Measurements from ENCODE around the gene KRTAP13-1. TPM values are rescaled to one million over a fixed set of nuclear protein-coding genes. Genes with fewer than 3 reads are reported as not detected.
A peak's percentile ranks its signal among the peaks of the same experiment; 100 is the strongest.

Gene KRTAP13-1
- polyA plus RNA-seq, 1 donor (not counting 4 experiments of a cell fraction or from before 2014, with no cell fraction given), result not detected

- Histone ChIP-seq H3K4me1 (ENCODE audit: control insufficient read depth, extremely low read depth, insufficient read depth, low read length) (no peaks in the 10 kb centered on the region), H3K36me3 (ENCODE audit: control insufficient read depth in 2 of 2, extremely low read depth in 1 of 2, insufficient read depth in 2 of 2, low read length in 2 of 2) (no peaks in the 10 kb centered on the region), H3K27ac (ENCODE audit: control insufficient read depth, insufficient read depth, low read length) (no peak overlapping the region), H3K9ac (ENCODE audit: control insufficient read depth, extremely low read depth, insufficient read depth, low read length) (no peak overlapping the region), H3K9me3 (ENCODE audit: control insufficient read depth, low read depth, low read length) (no peaks in the 10 kb centered on the region), H3K9me1 (ENCODE audit: control insufficient read depth, extremely low read depth, insufficient read depth, low read length) (no peaks in the 10 kb centered on the region), H3K4me3 (ENCODE audit: control insufficient read depth in 2 of 3, extremely low read depth in 1 of 3, insufficient read depth in 2 of 3, low read depth in 1 of 3, low read length in 3 of 3) (no peak overlapping the region), H3K79me2 (ENCODE audit: control insufficient read depth, insufficient read depth, low read length) (no peaks in the 10 kb centered on the region), H2AFZ (ENCODE audit: control insufficient read depth, low read length) (no peak overlapping the region), H3K27me3 (ENCODE audit: control insufficient read depth, extremely low read depth, insufficient read depth, low read length) (no peaks in the 10 kb centered on the region), H3K4me2 (ENCODE audit: control insufficient read depth, extremely low read depth, insufficient read depth, low read depth, low read length) (no peak overlapping the region), H4K20me1 (ENCODE audit: control insufficient read depth, extremely low read depth, insufficient read depth, low read length) (no peaks in the 10 kb centered on the region)
- FAIRE-seq (no peak), DNase-seq (ENCODE audit: low read depth, low spot score) (no peak)
- TF ChIP-seq, protein P1, sequence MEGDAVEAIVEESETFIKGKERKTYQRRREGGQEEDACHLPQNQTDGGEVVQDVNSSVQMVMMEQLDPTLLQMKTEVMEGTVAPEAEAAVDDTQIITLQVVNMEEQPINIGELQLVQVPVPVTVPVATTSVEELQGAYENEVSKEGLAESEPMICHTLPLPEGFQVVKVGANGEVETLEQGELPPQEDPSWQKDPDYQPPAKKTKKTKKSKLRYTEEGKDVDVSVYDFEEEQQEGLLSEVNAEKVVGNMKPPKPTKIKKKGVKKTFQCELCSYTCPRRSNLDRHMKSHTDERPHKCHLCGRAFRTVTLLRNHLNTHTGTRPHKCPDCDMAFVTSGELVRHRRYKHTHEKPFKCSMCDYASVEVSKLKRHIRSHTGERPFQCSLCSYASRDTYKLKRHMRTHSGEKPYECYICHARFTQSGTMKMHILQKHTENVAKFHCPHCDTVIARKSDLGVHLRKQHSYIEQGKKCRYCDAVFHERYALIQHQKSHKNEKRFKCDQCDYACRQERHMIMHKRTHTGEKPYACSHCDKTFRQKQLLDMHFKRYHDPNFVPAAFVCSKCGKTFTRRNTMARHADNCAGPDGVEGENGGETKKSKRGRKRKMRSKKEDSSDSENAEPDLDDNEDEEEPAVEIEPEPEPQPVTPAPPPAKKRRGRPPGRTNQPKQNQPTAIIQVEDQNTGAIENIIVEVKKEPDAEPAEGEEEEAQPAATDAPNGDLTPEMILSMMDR (optimal IDR thresholded peaks at IDR 0.05 in 1 of 3, IDR thresholded peaks at IDR 0.05 in 1 of 3, conservative IDR thresholded peaks at IDR 0.05 in 1 of 3; ENCODE audit: extremely low read depth in 1 of 3, insufficient read depth in 2 of 3, low read length in 3 of 3), result no peak
- no peak for TF ChIP-seq EZH2 (IDR thresholded peaks at IDR 0.05; ENCODE audit: low read length)
- dilution Hi-C loops (cut with MboI; ENCODE audit: extremely low pct_ligation_motif_present, low sequenced_read_pairs), result no loop called here
These were observed 4.3 kb upstream of the KRTAP13-1 start for GRCh38 chr21:30391492-30392025.

- FAIRE-seq (peak; percentile 46), DNase-seq (ENCODE audit: low read depth, low spot score) (peak; percentile 32)
- peak overlapping the region; percentile 43 for H3K4me2 ChIP-seq (ENCODE audit: control insufficient read depth, extremely low read depth, insufficient read depth, low read depth, low read length)
- no peak overlapping the region for H3K4me3 ChIP-seq (ENCODE audit: control insufficient read depth in 2 of 3, extremely low read depth in 1 of 3, insufficient read depth in 2 of 3, low read depth in 1 of 3, low read length in 3 of 3)
- no peaks in the 10 kb centered on the region for H3K4me1 ChIP-seq (ENCODE audit: control insufficient read depth, extremely low read depth, insufficient read depth, low read length)
- H3K9ac ChIP-seq (ENCODE audit: control insufficient read depth, extremely low read depth, insufficient read depth, low read length), result no peak overlapping the region
- H3K79me2 ChIP-seq (ENCODE audit: control insufficient read depth, insufficient read depth, low read length), result no peaks in the 10 kb centered on the region
- no peak for TF ChIP-seq EZH2 (IDR thresholded peaks at IDR 0.05; ENCODE audit: low read length)
- TF ChIP-seq, protein P1 (optimal IDR thresholded peaks at IDR 0.05 in 1 of 3, IDR thresholded peaks at IDR 0.05 in 1 of 3, conservative IDR thresholded peaks at IDR 0.05 in 1 of 3; ENCODE audit: extremely low read depth in 1 of 3, insufficient read depth in 2 of 3, low read length in 3 of 3), result peak; percentile 63 to 88 (median 85)
- no peak overlapping the region for H3K27ac ChIP-seq (ENCODE audit: control insufficient read depth, insufficient read depth, low read length)
- no peaks in the 10 kb centered on the region for H3K27me3 ChIP-seq (ENCODE audit: control insufficient read depth, extremely low read depth, insufficient read depth, low read length)
- no peaks in the 10 kb centered on the region for H4K20me1 ChIP-seq (ENCODE audit: control insufficient read depth, extremely low read depth, insufficient read depth, low read length)
- dilution Hi-C loops (cut with MboI; ENCODE audit: extremely low pct_ligation_motif_present, low sequenced_read_pairs), result no loop called here
- H3K36me3 ChIP-seq (ENCODE audit: control insufficient read depth in 2 of 2, extremely low read depth in 1 of 2, insufficient read depth in 2 of 2, low read length in 2 of 2), result no peaks in the 10 kb centered on the region
- peak overlapping the region; percentile 68 for H2AFZ ChIP-seq (ENCODE audit: control insufficient read depth, low read length)
- H3K9me1 ChIP-seq (ENCODE audit: control insufficient read depth, extremely low read depth, insufficient read depth, low read length), result no peaks in the 10 kb centered on the region
- H3K9me3 ChIP-seq (ENCODE audit: control insufficient read depth, low read depth, low read length), result no peaks in the 10 kb centered on the region
These were observed 13.1 kb downstream of the KRTAP13-1 start for GRCh38 chr21:30408782-30409494.

Data from keratinocyte (primary cell).